Measurements from ENCODE around the gene SMIM38.

The SMIM38 gene

DNA sequence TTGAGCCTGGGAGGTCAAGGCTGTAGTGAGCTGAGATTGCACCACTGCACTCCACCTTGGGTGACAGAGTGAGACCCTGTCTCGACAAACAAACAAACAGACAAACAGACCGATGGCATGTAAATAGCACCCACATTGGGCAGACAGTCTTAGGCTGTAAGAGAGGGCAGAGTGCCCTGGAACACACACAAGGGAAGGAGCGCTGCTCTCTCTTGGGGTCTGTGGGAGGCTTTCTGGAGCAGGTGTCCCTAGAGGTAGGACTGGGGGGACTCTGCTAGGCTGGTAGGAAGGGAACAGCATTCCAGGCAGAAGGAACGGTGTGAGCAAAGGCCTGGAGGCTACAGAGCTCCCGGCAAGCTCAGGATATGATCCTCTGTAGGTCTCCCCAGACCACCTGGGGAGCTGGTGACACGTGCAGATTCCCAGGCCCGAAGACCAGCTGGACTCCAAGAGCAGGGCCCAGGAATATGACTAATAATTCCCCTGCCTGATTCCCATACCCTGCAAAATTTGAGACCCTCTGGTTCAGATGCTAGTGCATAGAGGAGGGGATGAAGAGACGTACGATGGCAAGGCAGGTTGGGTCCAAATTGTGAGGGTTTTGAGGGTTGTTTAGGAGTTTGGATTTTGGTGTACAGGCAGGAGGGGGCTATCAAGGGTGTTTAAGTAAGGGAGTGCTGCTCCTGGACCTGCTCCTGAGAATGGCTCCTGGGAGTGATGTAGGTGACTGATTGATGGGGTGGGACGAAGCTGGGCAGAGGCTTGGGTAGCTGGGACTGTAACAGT is 11.6 kb downstream of the SMIM38 start:
- TF ChIP-seq CTCF (conservative IDR thresholded peaks at IDR 0.05; ENCODE audit: low read depth, low read length): no peak
- DNase-seq (ENCODE audit: low read depth): no peak
- H3K4me3 ChIP-seq (ENCODE audit: low read length): no peak overlapping the region

GRCh38 chr11:69167916-69168691 is 12.4 kb downstream of the SMIM38 start:
- no peak for DNase-seq (ENCODE audit: low read depth)

GRCh38 chr11:69169479-69169878 is 13.7 kb downstream of the SMIM38 start:
- H3K4me3 ChIP-seq (ENCODE audit: low read length): no peak overlapping the region
- no peak for DNase-seq (ENCODE audit: low read depth)
- no peak for TF ChIP-seq CTCF (conservative IDR thresholded peaks at IDR 0.05; ENCODE audit: low read depth, low read length)

More at GRCh38 chr11:69167916-69168691, 12.4 kb downstream of the SMIM38 start:
- TF ChIP-seq CTCF (conservative IDR thresholded peaks at IDR 0.05; ENCODE audit: low read depth, low read length): no peak
- H3K4me3 ChIP-seq (ENCODE audit: low read length): no peak overlapping the region

- no peak for DNase-seq (ENCODE audit: low read depth)
Measured at GRCh38 chr11:69170704-69171103, 15.0 kb downstream of the SMIM38 start.

DNA sequence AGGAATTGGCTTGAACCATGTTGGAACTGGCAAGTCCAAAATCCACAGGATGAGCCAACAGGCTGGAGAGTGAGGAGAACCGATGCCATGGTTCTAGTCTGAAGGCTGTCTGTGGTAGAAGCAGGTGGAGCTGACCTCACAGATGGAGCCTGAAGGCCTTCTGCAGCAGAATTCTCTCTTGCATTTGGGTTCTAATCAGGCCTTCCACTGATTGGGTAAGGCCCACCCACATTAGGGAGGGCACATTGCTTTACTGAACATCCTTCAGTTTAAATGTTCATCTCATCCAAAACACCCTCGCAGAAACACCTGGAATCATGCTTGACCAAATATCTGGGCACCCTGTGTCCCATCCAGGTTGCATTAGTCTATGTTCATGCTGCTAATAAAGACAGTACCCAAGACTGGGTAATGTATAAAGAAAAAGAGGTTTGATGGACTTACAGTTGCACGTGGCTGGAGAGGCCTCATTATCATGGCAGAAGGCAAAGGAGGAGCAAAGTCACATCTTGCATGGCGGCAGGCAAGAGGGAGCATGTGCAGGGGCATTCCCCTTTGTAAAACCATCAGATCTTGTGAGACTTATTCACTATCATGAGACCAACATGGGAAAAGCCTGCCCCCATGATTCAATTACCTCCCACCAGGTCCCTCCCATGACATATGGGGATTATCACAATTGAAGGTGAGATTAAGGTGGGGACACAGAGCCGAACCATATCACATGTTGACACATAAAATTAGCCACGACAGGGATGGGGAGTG is 15.9 kb downstream of the SMIM38 start:
- no peak overlapping the region for H3K4me3 ChIP-seq (ENCODE audit: low read length)
- no peak for TF ChIP-seq CTCF (conservative IDR thresholded peaks at IDR 0.05; ENCODE audit: low read depth, low read length)
- DNase-seq (ENCODE audit: low read depth): no peak

More at GRCh38 chr11:69170704-69171103, 15.0 kb downstream of the SMIM38 start:
- TF ChIP-seq CTCF (conservative IDR thresholded peaks at IDR 0.05; ENCODE audit: low read depth, low read length): no peak
- H3K4me3 ChIP-seq (ENCODE audit: low read length): no peak overlapping the region

GRCh38 chr11:69172674-69173073 is 16.9 kb downstream of the SMIM38 start:
- DNase-seq (ENCODE audit: low read depth): no peak
- no peak for TF ChIP-seq CTCF (conservative IDR thresholded peaks at IDR 0.05; ENCODE audit: low read depth, low read length)
- H3K4me3 ChIP-seq (ENCODE audit: low read length): no peak overlapping the region
